SIG-M5 treated with dmso at 0.1 percent for 504 hours (cell line): Measurements from ENCODE around the gene FRMPD2.
"Not testable (repeated sequence)": the region's sequence is repeated elsewhere in the genome, so short reads cannot be mapped to it uniquely, and the experiment has no call there.

Experiments used
- DNase-seq: peaks from one replicate; lab custom pipeline; 2025; ENCODE audit not compliant: unreplicated experiment; lab: John Stamatoyannopoulos, UW

Gene FRMPD2

GRCh38 chr10:48140949-48141348 is 133.5 kb downstream of the FRMPD2 start:
- DNase-seq = not testable (repeated sequence)

- DNase-seq = not testable (repeated sequence)
Observed at GRCh38 chr10:48139953-48140850, 134.3 kb downstream of the FRMPD2 start.

- DNase-seq = not testable (repeated sequence)
Observed at GRCh38 chr10:48128954-48129353, 145.5 kb downstream of the FRMPD2 start.

GRCh38 chr10:48126251-48126650 is 148.2 kb downstream of the FRMPD2 start:
- not testable (repeated sequence) for DNase-seq

GRCh38 chr10:48125631-48126030 is 148.9 kb downstream of the FRMPD2 start:
- not testable (repeated sequence) for DNase-seq

GRCh38 chr10:48122618-48123017 is 151.9 kb downstream of the FRMPD2 start:
- DNase-seq = not testable (repeated sequence)

- DNase-seq = not testable (repeated sequence)
Observed at GRCh38 chr10:48110277-48110676, 164.2 kb downstream of the FRMPD2 start.
